GM18951 (cell line): ENCODE results near the gene TMEM176B.

Experiments
- POLR2A ChIP-seq: IDR thresholded peaks from 4 replicates; pipeline ENCODE4 v1.6.1; 2011; ENCODE audit warnings: mild to moderate bottlenecking; ENCODE audit not compliant: insufficient read length, insufficient read depth; ENCODE audit errors: extremely low read depth
- in situ Hi-C: fragments of 300-500 bp; cut with MboI; formaldehyde crosslinking; loops from one replicate; pipeline ENCODE4 v1.12.0; 2022; ENCODE audit warnings: low sequenced_read_pairs, mixed read lengths, inconsistent platforms; ENCODE audit not compliant: unreplicated experiment

TMEM176B gene

GRCh38 chr7:150769768-150770167, 30.4 kb downstream of the TMEM176B start:
- TF ChIP-seq POLR2A = no peak
- in situ Hi-C loops = no loop called here

- in situ Hi-C loops = no loop called here
- no peak for TF ChIP-seq POLR2A
These were observed 33.8 kb downstream of the TMEM176B start for GRCh38 chr7:150766334-150766709.

GRCh38 chr7:150759479-150759878, 40.7 kb downstream of the TMEM176B start:
- in situ Hi-C loops = loop anchor here (10.0 kb wide), 2 partner anchors 295 to 325 kb away; no protein-coding TSS in a partner anchor
- TF ChIP-seq POLR2A = no peak

- in situ Hi-C loops = loop anchor here (10.0 kb wide), 2 partner anchors 292 to 322 kb away; no protein-coding TSS in a partner anchor
- TF ChIP-seq POLR2A = no peak
These were observed 43.3 kb downstream of the TMEM176B start for GRCh38 chr7:150756858-150757257.

GRCh38 chr7:150756166-150756565, 44.0 kb downstream of the TMEM176B start:
- in situ Hi-C loops = loop anchor here (10.0 kb wide), 2 partner anchors 291 to 321 kb away; no protein-coding TSS in a partner anchor
- no peak for TF ChIP-seq POLR2A

GRCh38 chr7:150755473-150756099, 44.6 kb downstream of the TMEM176B start:
- TF ChIP-seq POLR2A = no peak
- in situ Hi-C loops = loop anchor here (10.0 kb wide), 2 partner anchors 291 to 321 kb away; no protein-coding TSS in a partner anchor

- in situ Hi-C loops = loop anchor here (10.0 kb wide), 2 partner anchors 290 to 320 kb away; no protein-coding TSS in a partner anchor
- TF ChIP-seq POLR2A = no peak
These were observed 45.2 kb downstream of the TMEM176B start for GRCh38 chr7:150754951-150755350.

GRCh38 chr7:150753826-150754603, 46.1 kb downstream of the TMEM176B start:
- no peak for TF ChIP-seq POLR2A
- in situ Hi-C loops = loop anchor here (10.0 kb wide), 2 partner anchors 289 to 319 kb away; no protein-coding TSS in a partner anchor

- no peak for TF ChIP-seq POLR2A
- in situ Hi-C loops = loop anchor here (10.0 kb wide), 2 partner anchors 288 to 318 kb away; no protein-coding TSS in a partner anchor
These were observed 46.9 kb downstream of the TMEM176B start for GRCh38 chr7:150753239-150753638.

GRCh38 chr7:150751702-150752101, 48.5 kb downstream of the TMEM176B start:
- in situ Hi-C loops = loop anchor here (10.0 kb wide), 2 partner anchors 287 to 317 kb away; no protein-coding TSS in a partner anchor
- no peak for TF ChIP-seq POLR2A

GRCh38 chr7:150748376-150748775, 51.8 kb downstream of the TMEM176B start:
- in situ Hi-C loops = no loop called here
- TF ChIP-seq POLR2A = no peak

GRCh38 chr7:150746921-150747320, 53.2 kb downstream of the TMEM176B start:
- TF ChIP-seq POLR2A = no peak
- in situ Hi-C loops = no loop called here

- TF ChIP-seq POLR2A = no peak
- in situ Hi-C loops = no loop called here
These were observed 54.3 kb downstream of the TMEM176B start for GRCh38 chr7:150745876-150746275.
